ENCODE measurements around the gene ASIC2. TPM values are rescaled to one million over a fixed set of nuclear protein-coding genes. Genes with fewer than 3 reads are reported as not detected.

ASIC2 gene
- total RNA-seq, 1 experiment from 2014 or later, result 0.74 TPM

- H3K4me3 Mint-ChIP-seq, result no peak overlapping the region
- no peak for TF ChIP-seq CTCF (conservative IDR thresholded peaks at IDR 0.05)
- H3K27me3 ChIP-seq (ENCODE audit: insufficient read depth, low read length), result 0 out of 2 replicates have a peak, but pooled peaks cover 1% of the 10 kb centered on the region
- no peak overlapping the region for H3K4me2 ChIP-seq (ENCODE audit: insufficient read depth, insufficient read length, low read length)
- no peak overlapping the region for H2BK15ac ChIP-seq (ENCODE audit: low read depth, low read length)
- no peaks in the 10 kb centered on the region for H3K79me2 ChIP-seq (ENCODE audit: insufficient read depth, low read length)
- no peak overlapping the region for H3K27ac Mint-ChIP-seq
- H4K8ac ChIP-seq (replicated peaks; ENCODE audit: insufficient read length, low read depth, low read length), result no peak overlapping the region
- H2BK120ac ChIP-seq (ENCODE audit: low read depth, low read length, poor library complexity, severe bottlenecking), result no peak overlapping the region
- no peaks in the 10 kb centered on the region for H3K9me3 ChIP-seq (ENCODE audit: control insufficient read depth, low read depth, low read length)
- H3K18ac ChIP-seq (ENCODE audit: insufficient read length, low read depth, low read length), result no peak overlapping the region
- no peaks in the 10 kb centered on the region for H3K4me1 ChIP-seq (ENCODE audit: insufficient read depth, low read length)
- no CpG with 5 or more reads among the region's 12 CpGs for WGBS (ENCODE audit: extremely low coverage, insufficient read length, low lambda C conversion rate)
- H4K5ac ChIP-seq (ENCODE audit: insufficient read length, low read depth, low read length), result no peak overlapping the region
- H2AK5ac ChIP-seq (ENCODE audit: insufficient read length, low read length), result no peak overlapping the region
- no peaks in the 10 kb centered on the region for H3K23me2 ChIP-seq (ENCODE audit: insufficient read length, low read depth, low read length, poor library complexity, severe bottlenecking)
- H3K14ac ChIP-seq (ENCODE audit: insufficient read depth, low read length), result no peak overlapping the region
- H2BK20ac ChIP-seq (ENCODE audit: low read depth, low read length, poor library complexity, severe bottlenecking), result no peak overlapping the region
- H2BK5ac ChIP-seq (ENCODE audit: insufficient read length, low read length), result no peak overlapping the region
- H3K9ac ChIP-seq (ENCODE audit: extremely low read depth, insufficient read length, low read length), result no peak overlapping the region
- H3K56ac ChIP-seq (ENCODE audit: insufficient read length, low read depth, low read length), result no peak overlapping the region
- H4K20me1 ChIP-seq (ENCODE audit: control insufficient read depth, insufficient read depth, insufficient read length), result no peaks in the 10 kb centered on the region
- peaks cover 55% of the 10 kb centered on the region for H3K27me3 Mint-ChIP-seq (ENCODE audit: low read depth)
- H3K9me3 Mint-ChIP-seq, result no peaks in the 10 kb centered on the region
- H2BK12ac ChIP-seq (ENCODE audit: insufficient read length, low read depth, low read length), result no peak overlapping the region
- no peaks in the 10 kb centered on the region for H3K79me1 ChIP-seq (ENCODE audit: insufficient read depth, low read depth, low read length, poor library complexity, severe bottlenecking)
- no peaks in the 10 kb centered on the region; a peak in 1 of 7 replicates for H3K36me3 Mint-ChIP-seq (ENCODE audit: insufficient read depth in 1 of 3, low read depth in 3 of 3)
- no peak overlapping the region for H2AFZ ChIP-seq (ENCODE audit: low read length)
- no peak overlapping the region for H4K91ac ChIP-seq (ENCODE audit: insufficient read length, low read depth, low read length)
- H3K23ac ChIP-seq (ENCODE audit: insufficient read length, low read depth, low read length), result no peak overlapping the region
- no peak for DNase-seq
- H3T11ph ChIP-seq (ENCODE audit: low read length), result no peak overlapping the region
- H3K27ac ChIP-seq (ENCODE audit: insufficient read length, low read depth, low read length), result no peak overlapping the region
- no peak overlapping the region for H3K4ac ChIP-seq (ENCODE audit: low read depth, low read length)
- H3K4me1 Mint-ChIP-seq, result no peaks in the 10 kb centered on the region
Measured at GRCh38 chr17:33218698-33219601, 74.1 kb downstream of the ASIC2 start.

All from H9 (cell line).